CD8-positive, alpha-beta memory T cell (primary cell): Measurements from ENCODE around the gene STX1A. TPM values are rescaled to one million over a fixed set of nuclear protein-coding genes. Genes with fewer than 3 reads are reported as not detected.

Experiments
- CTCF ChIA-PET: fragments of 350-600 bp; sonication (Branson Sonifier 250); formaldehyde crosslinking; loops from one replicate; lab custom pipeline; 2021; ENCODE audit warnings: antibody characterized with exemption; lab: Charles Lee
- POLR2A ChIA-PET: fragments of 350-600 bp; sonication (Branson Sonifier 250); formaldehyde crosslinking; loops from one replicate; lab custom pipeline; 2021; ENCODE audit warnings: antibody characterized with exemption; lab: Charles Lee
- DNase-seq, 5 donors: peaks; one replicate each; pipeline versions ENCODE4 v3.0.0 to v3.0.0-alpha.2; 2020 to 2022; ENCODE audit warnings: mixed read lengths in 1 of 5
- H3K27ac ChIP-seq: one replicate; pipeline ENCODE4 v1.7.0; 2013; ENCODE audit warnings: low read depth, mild to moderate bottlenecking, low read length, moderate library complexity
- H3K27me3 ChIP-seq: 2 replicates; pipeline ENCODE4 v1.7.0; 2013; ENCODE audit warnings: low read length, mild to moderate bottlenecking; ENCODE audit not compliant: insufficient read depth, poor library complexity, severe bottlenecking
- H3K36me3 ChIP-seq: 2 replicates; pipeline ENCODE4 v1.7.0; 2013; ENCODE audit warnings: mild to moderate bottlenecking, low read length, moderate library complexity; ENCODE audit not compliant: insufficient read depth
- H3K4me1 ChIP-seq: 2 replicates; pipeline ENCODE4 v1.7.0; 2013; ENCODE audit warnings: mild to moderate bottlenecking, low read length, moderate library complexity; ENCODE audit not compliant: insufficient read depth
- H3K4me3 ChIP-seq: 2 replicates; pipeline ENCODE4 v1.7.0; 2013; ENCODE audit warnings: mild to moderate bottlenecking, low read length
- H3K9me3 ChIP-seq: 2 replicates; pipeline ENCODE4 v1.7.0; 2013; ENCODE audit warnings: mild to moderate bottlenecking, low read length
- H3K27ac Mint-ChIP-seq, 8 donors: one replicate each; pipeline ENCODE4 v1.8.0; 2020 to 2021; ENCODE audit warnings: mixed read lengths in 8 of 8, mild to moderate bottlenecking in 6 of 8, inconsistent platforms in 3 of 8, moderate library complexity in 3 of 8
- H3K27me3 Mint-ChIP-seq, 2 donors: one replicate each; pipeline ENCODE4 v1.8.0; 2020 to 2021; ENCODE audit warnings: mixed read lengths in 2 of 2, mild to moderate bottlenecking in 1 of 2, moderate library complexity in 1 of 2
- H3K36me3 Mint-ChIP-seq, 3 donors: one replicate each; pipeline ENCODE4 v1.8.0; 2020 to 2021; ENCODE audit warnings: mixed read lengths in 3 of 3, inconsistent platforms in 1 of 3, mild to moderate bottlenecking in 1 of 3
- H3K4me1 Mint-ChIP-seq, 3 donors: one replicate each; pipeline ENCODE4 v1.8.0; 2020 to 2021; ENCODE audit warnings: mixed read lengths in 3 of 3, inconsistent platforms in 1 of 3, mild to moderate bottlenecking in 1 of 3
- H3K4me3 Mint-ChIP-seq, 7 donors: one replicate each; pipeline ENCODE4 v1.8.0; 2020 to 2021; ENCODE audit warnings: mixed read lengths in 7 of 7, mild to moderate bottlenecking in 6 of 7, moderate library complexity in 4 of 7, inconsistent platforms in 2 of 7
- H3K9me3 Mint-ChIP-seq, 5 donors: one replicate each; pipeline ENCODE4 v1.8.0; 2020 to 2022; ENCODE audit warnings: mixed read lengths in 5 of 5, mild to moderate bottlenecking in 3 of 5, moderate library complexity in 2 of 5, inconsistent platforms in 1 of 5
- polyA plus RNA-seq: library from polyadenylated mRNA; unstranded; fragments of 300-500 nt; fragmentation: Illumina TruSeq; gene quantifications from one replicate; pipeline ENCODE4 v1.2.3, GENCODE V29; 2021
- total RNA-seq, 2 experiments: library from RNA; stranded (reverse); gene quantifications; one replicate each; pipeline ENCODE4 v1.2.3, GENCODE V29; 2021

STX1A gene
- total RNA-seq (10 to 100 TPM; 18.4 to 18.8 TPM), polyA plus RNA-seq (1.5 TPM)

DNA sequence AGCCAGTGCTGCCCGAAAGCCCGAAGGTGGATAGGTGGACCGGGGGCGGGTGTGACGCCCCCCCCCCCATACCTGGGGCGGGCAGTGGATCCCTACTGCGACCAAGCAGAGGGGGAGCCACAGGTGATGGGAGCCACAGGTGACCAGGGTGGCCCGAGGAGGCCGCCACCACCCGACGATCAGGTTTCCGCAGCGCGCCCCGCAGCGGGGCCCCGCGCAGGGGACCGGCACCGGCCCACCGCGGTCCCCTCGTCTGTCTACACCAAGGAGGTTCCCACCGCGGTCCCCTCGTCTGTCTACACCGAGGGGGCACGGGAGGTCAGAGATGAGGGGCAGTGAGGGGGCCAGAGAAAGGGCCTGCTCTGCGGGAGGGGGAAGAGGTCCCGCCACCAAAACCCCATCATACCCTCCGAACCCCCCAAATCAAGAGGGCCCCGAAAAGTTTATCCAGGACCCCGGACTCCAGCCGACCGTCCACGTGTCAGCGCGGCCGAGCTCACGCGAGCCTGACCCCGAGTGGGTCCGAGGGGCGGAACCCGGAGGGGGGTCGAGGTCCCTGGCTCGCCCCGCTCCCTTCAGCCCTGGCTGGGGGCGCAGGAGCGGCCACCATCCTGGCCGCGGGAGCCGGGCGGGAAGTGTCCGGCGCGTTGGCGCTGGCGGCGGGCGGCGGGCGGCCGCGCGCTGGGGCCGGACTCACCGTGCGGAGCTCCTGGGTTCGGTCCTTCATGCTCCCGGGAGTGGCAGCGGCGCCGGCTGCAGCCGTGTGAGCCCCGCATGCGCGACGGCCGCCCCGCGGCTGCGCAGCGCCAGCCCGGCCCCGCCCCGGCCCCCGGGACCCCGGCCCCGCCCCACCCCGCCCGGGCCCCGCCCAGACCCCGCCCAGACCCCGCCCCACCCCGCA lies at the start of gene STX1A:
STX1A (minus strand) TSS at position 765 of the 901 bp plus-strand sequence; CDS start at position 727, 38 bp downstream.
- POLR2A ChIA-PET, result interaction anchor here (1.1 kb wide), 1 partner anchor 163 kb away, joined by 3 read pairs; no protein-coding TSS in a partner anchor
- DNase-seq, result peak; percentile 64 to 75 (median 70)
- peak within 1 kb of the TSS; percentile 31 for H3K27ac ChIP-seq
- no peaks in the 10 kb centered on the region for H3K36me3 ChIP-seq
- Mint-ChIP-seq H3K27me3 (peaks cover 0 to 3% of the 10 kb centered on the region in 2 donors), H3K4me1 (peaks cover 15 to 30% (median 18%) of the 10 kb centered on the region in 3 donors), H3K36me3 (no peaks in the 10 kb centered on the region), H3K27ac (peak within 1 kb of the TSS in 5 of 8 donors; percentile 43 to 97 (median 54)), H3K9me3 (peaks cover 0 to 2% (median 0%) of the 10 kb centered on the region in 5 donors), H3K4me3 (peak within 1 kb of the TSS; percentile 80 to 92 (median 85))
- CTCF ChIA-PET, result interaction anchor here (0.6 to 8.4 kb wide), 4 partner anchors 9 to 112 kb away, joined by 3 to 81 read pairs (median 4); no protein-coding TSS in a partner anchor
- peaks cover 18% of the 10 kb centered on the region for H3K4me1 ChIP-seq
- H3K9me3 ChIP-seq, result no peaks in the 10 kb centered on the region
- peak within 1 kb of the TSS; percentile 66 for H3K4me3 ChIP-seq
- no peaks in the 10 kb centered on the region for H3K27me3 ChIP-seq

DNA sequence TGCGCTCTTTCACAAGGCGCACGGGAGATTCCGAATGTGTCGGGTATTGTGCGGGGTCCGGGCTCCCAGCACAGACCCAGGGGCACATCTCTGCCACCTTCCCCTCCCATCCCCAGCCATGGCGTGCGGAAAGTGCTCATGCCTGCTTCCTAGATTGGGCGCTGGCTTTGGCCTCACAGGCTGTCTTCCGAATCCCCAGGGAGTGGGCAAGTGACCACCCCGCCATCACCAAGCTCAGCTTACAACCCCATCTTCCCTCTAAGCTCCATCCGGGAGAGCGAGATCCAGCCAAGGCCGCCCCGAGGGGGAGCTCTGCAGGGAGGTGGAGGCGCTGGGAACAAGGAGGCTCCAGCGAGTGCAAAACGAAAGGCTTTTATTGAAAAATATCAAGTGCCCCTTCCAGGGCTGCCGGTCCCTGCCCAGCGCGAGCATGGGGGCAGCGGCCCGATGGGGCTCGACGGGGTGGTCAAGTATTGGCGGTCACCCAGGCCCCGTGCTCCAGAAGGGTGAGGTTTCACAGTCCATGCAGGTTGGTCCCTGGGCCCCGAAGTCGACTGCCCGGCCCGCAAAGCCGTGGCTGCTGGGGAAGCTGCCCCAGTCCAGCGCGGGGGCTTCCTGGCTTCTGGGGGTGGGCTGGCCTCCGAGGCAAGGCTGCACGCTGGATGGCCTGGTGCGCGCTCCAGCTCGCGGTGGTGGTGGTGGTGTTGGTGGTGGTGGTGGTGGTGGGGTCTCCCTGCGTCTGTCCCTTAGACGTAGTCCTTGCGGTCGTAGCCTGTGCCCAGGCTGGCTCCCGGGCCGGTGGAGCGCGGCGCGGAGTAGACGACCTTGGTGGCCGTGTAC lies 49.4 kb upstream of the STX1A start:
- Mint-ChIP-seq H3K36me3 (no peaks in the 10 kb centered on the region), H3K27me3 (peaks cover 32 to 44% of the 10 kb centered on the region in 2 donors), H3K27ac (no peak overlapping the region), H3K4me3 (no peak overlapping the region), H3K9me3 (no peaks in the 10 kb centered on the region), H3K4me1 (peaks cover 0 to 15% (median 2%) of the 10 kb centered on the region in 3 donors)
- H3K4me1 ChIP-seq, result no peaks in the 10 kb centered on the region
- POLR2A ChIA-PET, result no interaction called here
- H3K36me3 ChIP-seq, result no peaks in the 10 kb centered on the region
- CTCF ChIA-PET, result no interaction called here
- H3K4me3 ChIP-seq, result no peak overlapping the region
- no peak overlapping the region for H3K27ac ChIP-seq
- no peaks in the 10 kb centered on the region for H3K9me3 ChIP-seq
- DNase-seq, result no peak
- H3K27me3 ChIP-seq, result no peaks in the 10 kb centered on the region

DNA sequence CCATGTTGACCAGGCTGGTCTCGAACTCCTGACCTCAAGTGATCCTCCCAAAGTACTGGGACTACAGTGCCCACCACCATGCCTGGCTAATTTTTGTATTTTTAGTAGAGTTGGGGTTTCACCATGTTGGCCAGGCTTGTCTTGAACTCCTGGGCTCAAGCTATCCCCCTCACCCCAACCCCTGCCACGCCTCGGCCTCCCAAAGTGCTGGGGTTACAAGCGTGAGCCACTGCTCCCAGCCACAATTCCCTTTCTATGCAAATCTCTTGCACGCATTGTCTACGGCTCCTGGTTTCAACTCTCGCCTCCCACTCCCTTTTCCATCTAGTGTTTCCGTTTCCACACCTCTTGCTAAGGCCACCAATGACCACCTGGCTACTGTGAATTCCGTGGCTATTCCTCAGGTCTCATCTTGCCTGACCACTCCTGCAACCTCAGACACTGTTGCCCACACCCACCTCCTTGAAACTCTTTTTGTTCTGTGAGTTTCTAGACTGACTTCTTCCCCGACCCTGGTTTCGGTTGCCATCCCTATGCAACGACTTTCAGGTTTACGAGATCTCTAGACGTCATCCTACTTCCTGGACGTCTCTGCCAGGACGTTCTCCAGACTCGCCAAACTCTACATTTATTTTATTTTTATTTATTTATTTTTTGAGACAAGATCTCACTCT lies 47.2 kb upstream of the STX1A start:
- H3K27ac Mint-ChIP-seq, result no peak overlapping the region
- Histone ChIP-seq H3K27ac (no peak overlapping the region), H3K4me3 (no peak overlapping the region), H3K9me3 (no peaks in the 10 kb centered on the region), H3K4me1 (no peaks in the 10 kb centered on the region), H3K27me3 (no peaks in the 10 kb centered on the region), H3K36me3 (no peaks in the 10 kb centered on the region)
- H3K4me1 Mint-ChIP-seq, result peaks cover 0 to 15% (median 2%) of the 10 kb centered on the region in 3 donors
- no peak for DNase-seq
- no peaks in the 10 kb centered on the region for H3K36me3 Mint-ChIP-seq
- H3K4me3 Mint-ChIP-seq, result no peak overlapping the region
- H3K27me3 Mint-ChIP-seq, result peaks cover 21 to 34% of the 10 kb centered on the region in 2 donors
- no peaks in the 10 kb centered on the region for H3K9me3 Mint-ChIP-seq
- POLR2A ChIA-PET, result no interaction called here
- CTCF ChIA-PET, result no interaction called here

DNA sequence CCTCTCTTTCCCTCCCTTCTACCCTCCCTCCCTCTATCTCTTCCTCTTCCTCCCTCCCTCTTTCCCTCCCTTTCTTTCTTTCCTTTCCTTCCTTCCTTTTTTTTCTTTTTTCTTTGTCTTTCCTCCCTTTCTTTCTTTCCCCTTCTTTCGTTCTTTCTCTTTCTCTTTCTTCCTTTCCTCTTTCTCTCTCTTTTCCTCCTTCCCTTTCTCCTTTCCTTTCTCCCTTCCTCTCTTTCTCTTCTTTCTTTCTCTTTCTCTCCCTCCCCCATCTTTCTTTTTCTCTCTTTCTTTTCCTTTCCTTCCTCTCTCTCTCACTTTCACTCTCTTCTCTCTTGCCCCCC lies 43.2 kb upstream of the STX1A start:
- Histone ChIP-seq H3K36me3 (no peaks in the 10 kb centered on the region), H3K4me3 (no peak overlapping the region), H3K4me1 (no peaks in the 10 kb centered on the region), H3K27ac (no peak overlapping the region), H3K9me3 (no peaks in the 10 kb centered on the region), H3K27me3 (no peaks in the 10 kb centered on the region)
- DNase-seq, result no peak
- no peak overlapping the region for H3K4me3 Mint-ChIP-seq
- no peaks in the 10 kb centered on the region for H3K9me3 Mint-ChIP-seq
- no peaks in the 10 kb centered on the region for H3K4me1 Mint-ChIP-seq
- no peak overlapping the region for H3K27ac Mint-ChIP-seq
- H3K27me3 Mint-ChIP-seq, result peaks cover 9 to 13% of the 10 kb centered on the region in 2 donors
- POLR2A ChIA-PET, result no interaction called here
- CTCF ChIA-PET, result no interaction called here
- no peaks in the 10 kb centered on the region for H3K36me3 Mint-ChIP-seq

DNA sequence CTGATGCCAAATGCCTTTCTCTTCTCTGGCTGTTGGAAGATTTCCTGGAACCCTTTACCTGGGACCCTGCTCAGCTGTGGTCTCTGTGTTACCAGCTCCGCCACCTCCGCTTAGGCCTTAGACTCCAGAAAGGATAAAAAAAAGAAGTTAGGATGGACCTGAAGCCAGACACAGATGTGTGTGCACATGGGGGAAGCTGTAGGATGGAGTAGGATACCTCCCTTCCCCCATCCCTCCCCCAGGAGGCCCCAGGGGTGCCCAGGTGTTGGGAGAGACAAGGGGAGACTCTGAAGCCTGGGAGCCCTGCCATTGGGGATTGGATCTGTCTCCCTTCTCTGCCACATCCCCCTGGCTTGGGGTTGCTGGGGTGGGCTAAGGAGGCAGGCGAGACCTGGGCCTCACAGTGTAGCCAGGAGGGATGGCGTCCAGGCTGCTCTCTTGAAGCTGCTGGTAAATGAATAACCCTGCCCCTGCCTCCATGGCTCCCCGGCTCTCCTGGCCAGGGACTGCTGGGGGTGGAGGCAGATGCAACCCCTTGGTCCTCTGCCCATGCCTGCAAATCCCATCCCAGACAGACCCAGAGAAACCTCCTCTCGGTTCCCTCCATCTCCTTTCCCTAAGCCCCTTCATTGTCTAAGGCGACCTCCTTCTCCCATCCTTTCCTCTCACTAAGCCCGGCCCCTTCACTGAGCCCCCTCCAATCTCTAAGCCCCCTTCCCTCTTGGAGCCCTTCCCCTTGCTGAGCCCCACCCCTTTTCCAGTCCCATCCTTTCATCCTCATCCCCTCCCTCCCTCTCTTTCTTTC lies 42.6 kb upstream of the STX1A start:
- H3K27ac ChIP-seq, result no peak overlapping the region
- CTCF ChIA-PET, result no interaction called here
- Mint-ChIP-seq H3K4me3 (no peak overlapping the region), H3K36me3 (no peaks in the 10 kb centered on the region), H3K9me3 (no peaks in the 10 kb centered on the region), H3K27ac (no peak overlapping the region), H3K27me3 (peaks cover 5 to 8% of the 10 kb centered on the region in 2 donors), H3K4me1 (no peaks in the 10 kb centered on the region)
- no peaks in the 10 kb centered on the region for H3K4me1 ChIP-seq
- no peak for DNase-seq
- no peaks in the 10 kb centered on the region for H3K36me3 ChIP-seq
- POLR2A ChIA-PET, result no interaction called here
- H3K4me3 ChIP-seq, result no peak overlapping the region
- H3K9me3 ChIP-seq, result no peaks in the 10 kb centered on the region
- H3K27me3 ChIP-seq, result no peaks in the 10 kb centered on the region

DNA sequence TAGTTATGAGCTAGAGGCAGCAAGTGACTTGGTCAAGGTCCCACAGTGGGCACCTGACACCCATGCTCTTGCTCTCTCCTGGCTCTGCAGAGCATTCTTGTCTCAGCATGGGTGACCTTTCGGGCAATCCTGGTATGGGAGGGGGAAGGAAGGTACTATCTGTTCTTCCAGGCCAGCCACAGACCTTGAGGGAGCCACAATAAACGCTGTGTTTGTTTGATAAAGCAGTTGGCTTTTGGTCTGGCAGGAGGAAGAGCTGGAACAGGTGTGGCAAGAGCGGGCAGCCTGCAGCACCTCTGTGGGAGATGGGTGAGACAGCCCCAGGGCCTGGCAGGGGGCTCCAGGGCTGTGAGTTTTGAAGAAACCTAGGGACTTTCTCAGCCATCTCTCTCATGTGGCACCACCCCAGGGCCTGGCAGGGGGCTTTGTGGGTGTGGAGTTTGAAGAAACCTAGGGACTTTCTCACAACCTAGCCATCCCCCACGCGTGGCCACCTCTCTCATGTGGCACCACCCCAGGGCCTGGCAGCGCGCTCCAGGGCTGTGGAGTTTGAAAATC lies 39.2 kb upstream of the STX1A start:
- H3K27me3 Mint-ChIP-seq, result peaks cover 0 to 6% of the 10 kb centered on the region in 2 donors
- ChIA-PET POLR2A (no interaction called here), CTCF (interaction anchor here (0.9 kb wide), 1 partner anchor 151 kb away, joined by 3 read pairs; no protein-coding TSS in a partner anchor)
- Histone ChIP-seq H3K4me3 (no peak overlapping the region), H3K9me3 (no peaks in the 10 kb centered on the region), H3K27me3 (no peaks in the 10 kb centered on the region), H3K4me1 (no peaks in the 10 kb centered on the region), H3K27ac (no peak overlapping the region), H3K36me3 (no peaks in the 10 kb centered on the region)
- H3K36me3 Mint-ChIP-seq, result no peaks in the 10 kb centered on the region
- H3K4me1 Mint-ChIP-seq, result no peaks in the 10 kb centered on the region
- DNase-seq, result no peak
- H3K9me3 Mint-ChIP-seq, result no peaks in the 10 kb centered on the region
- no peak overlapping the region for H3K27ac Mint-ChIP-seq
- no peak overlapping the region for H3K4me3 Mint-ChIP-seq
